ENCODE results near the gene CNDP2.

CNDP2 gene

GRCh38 chr18:74451148-74451547 lies 45.0 kb upstream of the CNDP2 start:
- Histone ChIP-seq H2AFZ (no peak overlapping the region), H3K9me3 (ENCODE audit: control insufficient read depth, low read length) (no peaks in the 10 kb centered on the region), H3K27ac (no peak overlapping the region), H3K4me3 (ENCODE audit: low read depth, low read length) (no peak overlapping the region), H3K79me2 (no peaks in the 10 kb centered on the region), H3K27me3 (ENCODE audit: control insufficient read depth, insufficient read depth, low read length) (peaks cover 2% of the 10 kb centered on the region), H3K9ac (no peak overlapping the region), H3K36me3 (ENCODE audit: control insufficient read depth, insufficient read depth, low read length) (no peaks in the 10 kb centered on the region), H3K4me1 (no peaks in the 10 kb centered on the region), H3K4me2 (ENCODE audit: low read length) (no peak overlapping the region)
- TF ChIP-seq, protein P1, sequence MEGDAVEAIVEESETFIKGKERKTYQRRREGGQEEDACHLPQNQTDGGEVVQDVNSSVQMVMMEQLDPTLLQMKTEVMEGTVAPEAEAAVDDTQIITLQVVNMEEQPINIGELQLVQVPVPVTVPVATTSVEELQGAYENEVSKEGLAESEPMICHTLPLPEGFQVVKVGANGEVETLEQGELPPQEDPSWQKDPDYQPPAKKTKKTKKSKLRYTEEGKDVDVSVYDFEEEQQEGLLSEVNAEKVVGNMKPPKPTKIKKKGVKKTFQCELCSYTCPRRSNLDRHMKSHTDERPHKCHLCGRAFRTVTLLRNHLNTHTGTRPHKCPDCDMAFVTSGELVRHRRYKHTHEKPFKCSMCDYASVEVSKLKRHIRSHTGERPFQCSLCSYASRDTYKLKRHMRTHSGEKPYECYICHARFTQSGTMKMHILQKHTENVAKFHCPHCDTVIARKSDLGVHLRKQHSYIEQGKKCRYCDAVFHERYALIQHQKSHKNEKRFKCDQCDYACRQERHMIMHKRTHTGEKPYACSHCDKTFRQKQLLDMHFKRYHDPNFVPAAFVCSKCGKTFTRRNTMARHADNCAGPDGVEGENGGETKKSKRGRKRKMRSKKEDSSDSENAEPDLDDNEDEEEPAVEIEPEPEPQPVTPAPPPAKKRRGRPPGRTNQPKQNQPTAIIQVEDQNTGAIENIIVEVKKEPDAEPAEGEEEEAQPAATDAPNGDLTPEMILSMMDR (IDR thresholded peaks at IDR 0.05): no peak

- H3K27me3 ChIP-seq (ENCODE audit: control insufficient read depth, insufficient read depth, low read length): peaks cover 5% of the 10 kb centered on the region
These were observed 43.1 kb upstream of the CNDP2 start for GRCh38 chr18:74453016-74453566.

DNA sequence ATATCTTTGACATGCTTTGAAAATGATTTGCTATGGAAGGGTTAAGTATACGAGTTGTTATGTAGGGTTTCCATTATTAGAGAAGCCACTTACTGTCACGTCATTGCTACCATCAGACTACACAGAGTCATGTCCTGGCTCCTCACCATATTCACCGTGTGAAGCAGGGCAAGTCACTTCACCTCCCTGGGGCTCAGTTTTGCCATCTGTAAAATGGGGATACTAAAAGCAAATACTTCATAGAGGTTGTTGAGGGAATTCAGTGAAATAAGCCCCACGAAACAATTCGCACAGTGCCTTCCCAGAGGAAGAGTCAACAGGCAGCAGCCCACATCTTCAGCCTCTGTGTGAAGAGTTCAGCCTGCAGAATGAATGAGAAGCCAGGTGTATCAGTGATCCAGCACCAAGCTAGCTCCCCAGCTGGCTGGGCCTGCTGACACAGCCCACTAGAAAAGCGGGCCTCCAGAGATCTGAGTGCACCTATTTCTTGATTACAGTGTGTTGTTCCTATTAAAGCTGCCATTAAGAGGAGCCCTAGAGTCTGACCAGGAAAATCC lies 42.4 kb upstream of the CNDP2 start:
- no peak overlapping the region for H3K4me3 ChIP-seq (ENCODE audit: low read depth, low read length)
- H3K79me2 ChIP-seq: no peaks in the 10 kb centered on the region
- no peak overlapping the region for H3K27ac ChIP-seq
- H3K4me1 ChIP-seq: no peaks in the 10 kb centered on the region
- H3K27me3 ChIP-seq (ENCODE audit: control insufficient read depth, insufficient read depth, low read length): peaks cover 5% of the 10 kb centered on the region
- no peaks in the 10 kb centered on the region for H3K9me3 ChIP-seq (ENCODE audit: control insufficient read depth, low read length)
- H3K36me3 ChIP-seq (ENCODE audit: control insufficient read depth, insufficient read depth, low read length): no peaks in the 10 kb centered on the region
- no peak overlapping the region for H3K4me2 ChIP-seq (ENCODE audit: low read length)
- H2AFZ ChIP-seq: no peak overlapping the region
- H3K9ac ChIP-seq: no peak overlapping the region
- TF ChIP-seq, protein P1 (IDR thresholded peaks at IDR 0.05): no peak

More at GRCh38 chr18:74453016-74453566, 43.1 kb upstream of the CNDP2 start:
- no peaks in the 10 kb centered on the region for H3K36me3 ChIP-seq (ENCODE audit: control insufficient read depth, insufficient read depth, low read length)
- H3K79me2 ChIP-seq: no peaks in the 10 kb centered on the region
- no peaks in the 10 kb centered on the region for H3K4me1 ChIP-seq
- no peak overlapping the region for H3K27ac ChIP-seq
- no peak overlapping the region for H3K4me3 ChIP-seq (ENCODE audit: low read depth, low read length)
- TF ChIP-seq, protein P1 (IDR thresholded peaks at IDR 0.05): no peak
- no peaks in the 10 kb centered on the region for H3K9me3 ChIP-seq (ENCODE audit: control insufficient read depth, low read length)
- no peak overlapping the region for H3K4me2 ChIP-seq (ENCODE audit: low read length)
- no peak overlapping the region for H3K9ac ChIP-seq
- no peak overlapping the region for H2AFZ ChIP-seq

DNA sequence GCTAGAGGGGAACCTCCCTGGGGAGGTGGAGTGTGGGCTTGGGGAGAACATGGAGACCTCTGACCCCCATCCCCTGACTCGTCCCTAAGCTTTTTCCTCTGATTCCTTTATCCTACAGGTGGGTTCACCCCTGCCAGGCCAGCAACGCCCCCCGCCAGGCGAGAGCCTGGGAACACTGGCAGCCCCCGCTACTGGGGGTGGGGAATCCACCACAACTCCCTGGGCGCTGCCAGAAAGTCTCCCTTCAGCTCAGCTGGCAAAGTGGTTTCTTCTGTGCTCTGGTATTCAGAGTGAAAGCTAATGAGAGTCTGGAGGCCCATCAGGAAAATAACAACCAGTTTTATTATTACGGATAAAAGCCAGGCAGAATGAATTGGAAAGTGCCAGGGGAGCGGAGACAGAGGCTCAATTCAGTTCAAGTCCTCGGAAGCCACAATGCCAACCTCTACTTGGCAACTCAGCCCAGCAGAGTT lies 41.8 kb upstream of the CNDP2 start:
- H3K4me1 ChIP-seq: no peaks in the 10 kb centered on the region
- H3K9ac ChIP-seq: no peak overlapping the region
- no peaks in the 10 kb centered on the region for H3K79me2 ChIP-seq
- H3K36me3 ChIP-seq (ENCODE audit: control insufficient read depth, insufficient read depth, low read length): no peaks in the 10 kb centered on the region
- TF ChIP-seq, protein P1 (IDR thresholded peaks at IDR 0.05): no peak
- no peaks in the 10 kb centered on the region for H3K9me3 ChIP-seq (ENCODE audit: control insufficient read depth, low read length)
- no peak overlapping the region for H3K27ac ChIP-seq
- H2AFZ ChIP-seq: no peak overlapping the region
- H3K4me3 ChIP-seq (ENCODE audit: low read depth, low read length): no peak overlapping the region
- no peak overlapping the region for H3K4me2 ChIP-seq (ENCODE audit: low read length)
- H3K27me3 ChIP-seq (ENCODE audit: control insufficient read depth, insufficient read depth, low read length): peaks cover 5% of the 10 kb centered on the region

GRCh38 chr18:74455386-74455785 lies 40.8 kb upstream of the CNDP2 start:
- peaks cover 5% of the 10 kb centered on the region for H3K27me3 ChIP-seq (ENCODE audit: control insufficient read depth, insufficient read depth, low read length)
- H3K27ac ChIP-seq: no peak overlapping the region
- H3K9me3 ChIP-seq (ENCODE audit: control insufficient read depth, low read length): no peaks in the 10 kb centered on the region
- no peaks in the 10 kb centered on the region for H3K4me1 ChIP-seq
- TF ChIP-seq, protein P1 (IDR thresholded peaks at IDR 0.05): no peak
- no peak overlapping the region for H3K9ac ChIP-seq
- H3K79me2 ChIP-seq: no peaks in the 10 kb centered on the region
- no peak overlapping the region for H3K4me2 ChIP-seq (ENCODE audit: low read length)
- H3K36me3 ChIP-seq (ENCODE audit: control insufficient read depth, insufficient read depth, low read length): no peaks in the 10 kb centered on the region
- no peak overlapping the region for H3K4me3 ChIP-seq (ENCODE audit: low read depth, low read length)
- H2AFZ ChIP-seq: no peak overlapping the region

Measured in parathyroid adenoma (tissue), 2 donors.